Natural killer cell (primary cell): Measurements from ENCODE around the gene ST3GAL5. TPM values are rescaled to one million over a fixed set of nuclear protein-coding genes. Genes with fewer than 3 reads are reported as not detected.
"Not testable (repeated sequence)": the region's sequence is repeated elsewhere in the genome, so short reads cannot be mapped to it uniquely, and the experiment has no call there.

Experiments used
- ATAC-seq, 3 donors: fragments of 150-1000 bp in 2 of 3; fragments of 200-7000 bp in 1 of 3; cut with Tn5 transposase; 1 replicate in 1 of 3; 2 replicates in 2 of 3; pipeline ENCODE4 v1.10.0; 2021; ENCODE audit warnings: mild to moderate bottlenecking in 2 of 3, moderate library complexity in 2 of 3
- DNase-seq, 2 donors: peaks; one replicate each; pipeline versions ENCODE4 v3.0.0 to v3.0.0-alpha.2; 2013 to 2021; ENCODE audit warnings: mixed read lengths in 1 of 2
- H3K27ac ChIP-seq: one replicate; pipeline ENCODE4 v1.5.1; 2013; ENCODE audit warnings: mild to moderate bottlenecking, low read length
- H3K27me3 ChIP-seq: one replicate; pipeline ENCODE4 v1.6.1; 2013; ENCODE audit warnings: low read length; ENCODE audit not compliant: control insufficient read depth, insufficient read depth
- H3K36me3 ChIP-seq: one replicate; pipeline ENCODE4 v1.6.1; 2013; ENCODE audit warnings: low read length; ENCODE audit not compliant: control insufficient read depth, insufficient read depth
- H3K4me1 ChIP-seq: one replicate; pipeline ENCODE4 v1.6.1; 2013; ENCODE audit warnings: low read length; ENCODE audit not compliant: control insufficient read depth, insufficient read depth
- H3K4me3 ChIP-seq: one replicate; pipeline ENCODE4 v1.5.1; 2013; ENCODE audit warnings: low read length
- H3K9me3 ChIP-seq: one replicate; pipeline ENCODE4 v1.6.1; 2013; ENCODE audit warnings: low read length; ENCODE audit not compliant: control insufficient read depth, insufficient read depth
- H3K27ac Mint-ChIP-seq, 2 donors: one replicate each; pipeline ENCODE4 v1.8.0; 2022; ENCODE audit warnings: mild to moderate bottlenecking in 2 of 2, mixed read lengths in 2 of 2, moderate library complexity in 1 of 2
- H3K27me3 Mint-ChIP-seq, 2 donors: one replicate each; pipeline ENCODE4 v1.8.0; 2022; ENCODE audit warnings: low read depth in 2 of 2, mixed read lengths in 2 of 2
- H3K36me3 Mint-ChIP-seq: one replicate; pipeline ENCODE4 v1.8.0; 2022; ENCODE audit warnings: mixed read lengths
- H3K4me1 Mint-ChIP-seq, 2 donors: one replicate each; pipeline ENCODE4 v1.8.0; 2022; ENCODE audit warnings: mixed read lengths in 2 of 2
- H3K4me3 Mint-ChIP-seq: one replicate; pipeline ENCODE4 v1.8.0; 2022; ENCODE audit warnings: mild to moderate bottlenecking, moderate library complexity, mixed read lengths
- H3K9me3 Mint-ChIP-seq, 2 donors: one replicate each; pipeline ENCODE4 v1.8.0; 2022; ENCODE audit warnings: mixed read lengths in 2 of 2
- WGBS: methylation state at CpG from one replicate; pipeline ENCODE4 v1.1.7; 2013; ENCODE audit warnings: missing lambda C conversion rate; ENCODE audit not compliant: insufficient coverage; 5-methylcytosine and 5-hydroxymethylcytosine counted together
- intact Hi-C: fragments of 100-400 bp; cut with micrococcal nuclease; formaldehyde crosslinking; loops from one replicate; pipeline ENCODE4 v1.14.2; 2022
- total RNA-seq, 4 donors: library from RNA; stranded (reverse); fragments of 120-200 nt in 1 of 4; gene quantifications; one replicate each; pipeline versions ENCODE4 v1.2.3 to v1.2.4, GENCODE V29; 2013 to 2022
- TF ChIP-seq, protein P1 (sequence below): fragments of 200-600 bp; IDR thresholded peaks from one replicate; pipeline ENCODE4 v1.8.0; 2022; ENCODE audit warnings: antibody characterized with exemption

Gene ST3GAL5
- total RNA-seq, 3 donors from 2014 or later (not counting 1 experiment from before 2014, with no cell fraction given) = 54.6 to 72.4 (median 66.1) TPM

DNA sequence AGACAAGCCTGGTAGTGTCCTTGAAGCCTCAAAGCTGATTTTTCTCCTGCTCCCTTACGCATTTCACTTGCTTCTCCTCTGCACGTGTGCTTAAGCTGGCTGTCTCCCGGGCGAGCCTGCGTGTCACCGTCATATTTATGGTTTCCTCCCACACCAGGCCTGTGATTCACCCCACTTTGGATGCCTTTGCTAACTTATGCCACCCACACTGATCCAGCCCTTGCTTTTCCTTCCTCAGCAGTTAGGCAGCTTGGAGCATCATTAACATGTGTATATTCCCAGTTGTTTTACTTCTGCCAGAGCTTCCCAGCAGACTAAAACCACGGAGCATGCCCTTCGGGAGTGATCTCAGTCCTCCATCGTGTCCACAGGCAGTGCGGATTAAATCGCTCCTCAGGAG lies 2.2 kb downstream of the ST3GAL5 start:
- H3K27ac ChIP-seq = peak overlapping the region; percentile 22
- TF ChIP-seq, protein P1, sequence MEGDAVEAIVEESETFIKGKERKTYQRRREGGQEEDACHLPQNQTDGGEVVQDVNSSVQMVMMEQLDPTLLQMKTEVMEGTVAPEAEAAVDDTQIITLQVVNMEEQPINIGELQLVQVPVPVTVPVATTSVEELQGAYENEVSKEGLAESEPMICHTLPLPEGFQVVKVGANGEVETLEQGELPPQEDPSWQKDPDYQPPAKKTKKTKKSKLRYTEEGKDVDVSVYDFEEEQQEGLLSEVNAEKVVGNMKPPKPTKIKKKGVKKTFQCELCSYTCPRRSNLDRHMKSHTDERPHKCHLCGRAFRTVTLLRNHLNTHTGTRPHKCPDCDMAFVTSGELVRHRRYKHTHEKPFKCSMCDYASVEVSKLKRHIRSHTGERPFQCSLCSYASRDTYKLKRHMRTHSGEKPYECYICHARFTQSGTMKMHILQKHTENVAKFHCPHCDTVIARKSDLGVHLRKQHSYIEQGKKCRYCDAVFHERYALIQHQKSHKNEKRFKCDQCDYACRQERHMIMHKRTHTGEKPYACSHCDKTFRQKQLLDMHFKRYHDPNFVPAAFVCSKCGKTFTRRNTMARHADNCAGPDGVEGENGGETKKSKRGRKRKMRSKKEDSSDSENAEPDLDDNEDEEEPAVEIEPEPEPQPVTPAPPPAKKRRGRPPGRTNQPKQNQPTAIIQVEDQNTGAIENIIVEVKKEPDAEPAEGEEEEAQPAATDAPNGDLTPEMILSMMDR = no peak
- Mint-ChIP-seq H3K9me3 (no peaks in the 10 kb centered on the region), H3K36me3 (peaks cover under 1% of the 10 kb centered on the region), H3K4me3 (peak overlapping the region; percentile 78), H3K4me1 (peaks cover 67 to 68% of the 10 kb centered on the region in 2 donors), H3K27ac (peak overlapping the region; percentile 69 to 84), H3K27me3 (no peaks in the 10 kb centered on the region)
- H3K9me3 ChIP-seq = peaks cover 4% of the 10 kb centered on the region
- intact Hi-C loops = loop anchor here (2.0 to 10.0 kb wide), 3 partner anchors 194 to 308 kb away; partner anchors contain the start of genes GNLY, IMMT, MRPL35 and POLR1A
- H3K4me3 ChIP-seq = no peak overlapping the region
- peaks cover 51% of the 10 kb centered on the region for H3K4me1 ChIP-seq
- no peaks in the 10 kb centered on the region for H3K27me3 ChIP-seq
- no peaks in the 10 kb centered on the region for H3K36me3 ChIP-seq
- 39% methylated on average over 11 of the region's 11 CpGs for WGBS
- peak in 1 of 3 donors; percentile 33 for ATAC-seq
- DNase-seq = peak; percentile 34 to 61

- H3K4me1 ChIP-seq = peaks cover 50% of the 10 kb centered on the region
- ATAC-seq (no peak), DNase-seq (no peak)
- H3K27me3 ChIP-seq = no peaks in the 10 kb centered on the region
- intact Hi-C loops = loop anchor here (2.0 to 10.0 kb wide), 3 partner anchors 194 to 309 kb away; partner anchors contain the start of genes GNLY, IMMT, MRPL35 and POLR1A
- 86% methylated on average over 7 of the region's 8 CpGs for WGBS
- peak overlapping the region; percentile 78 for H3K4me3 Mint-ChIP-seq
- no peak overlapping the region for H3K4me3 ChIP-seq
- peaks cover under 1 to 4% of the 10 kb centered on the region in 2 donors for H3K9me3 Mint-ChIP-seq
- TF ChIP-seq, protein P1 = no peak
- peaks cover 5% of the 10 kb centered on the region for H3K36me3 Mint-ChIP-seq
- no peaks in the 10 kb centered on the region for H3K27me3 Mint-ChIP-seq
- no peaks in the 10 kb centered on the region for H3K36me3 ChIP-seq
- H3K9me3 ChIP-seq = peaks cover 4% of the 10 kb centered on the region
- H3K4me1 Mint-ChIP-seq = peaks cover 72% of the 10 kb centered on the region in 2 donors
- peak overlapping the region; percentile 14 for H3K27ac ChIP-seq
- peak overlapping the region; percentile 69 to 84 for H3K27ac Mint-ChIP-seq
Measured at GRCh38 chr2:85886141-85886540, 2.6 kb downstream of the ST3GAL5 start.

DNA sequence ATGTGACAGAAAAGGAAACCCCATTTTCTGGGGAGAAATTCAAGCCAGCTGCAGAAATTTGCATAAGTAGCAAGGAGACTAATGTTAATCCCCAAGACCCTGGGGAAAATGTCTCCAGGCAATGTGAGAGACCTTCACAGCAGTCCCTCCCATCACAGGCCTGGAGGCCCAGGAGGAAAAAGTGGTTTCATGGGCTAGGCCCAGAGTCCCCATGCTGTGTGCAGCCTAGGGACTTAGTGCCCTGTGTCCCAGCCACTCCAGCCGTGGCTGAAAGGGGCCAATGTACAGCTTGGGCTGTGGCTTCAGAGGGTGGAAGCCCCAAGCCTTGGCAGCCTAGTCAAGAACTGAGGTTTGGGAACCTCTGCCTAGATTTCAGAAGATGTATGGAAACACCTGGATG lies 7.0 kb downstream of the ST3GAL5 start:
- not testable (repeated sequence) for H3K36me3 ChIP-seq, H3K27me3 Mint-ChIP-seq, H3K27me3 ChIP-seq, H3K9me3 ChIP-seq, H3K4me3 ChIP-seq, H3K9me3 Mint-ChIP-seq, ATAC-seq, H3K4me3 Mint-ChIP-seq, H3K27ac ChIP-seq, DNase-seq
- peaks cover 37% of the 10 kb centered on the region for H3K4me1 ChIP-seq
- 93% methylated on average over 1 of the region's 1 CpG for WGBS
- Mint-ChIP-seq H3K36me3 (peaks cover 11% of the 10 kb centered on the region), H3K4me1 (peaks cover 80 to 85% of the 10 kb centered on the region in 2 donors), H3K27ac (peak overlapping the region; percentile 84 to 88)
- intact Hi-C loops = loop anchor here (10.0 kb wide), 1 partner anchor 313 kb away; the partner anchor contains the start of genes IMMT and MRPL35

DNA sequence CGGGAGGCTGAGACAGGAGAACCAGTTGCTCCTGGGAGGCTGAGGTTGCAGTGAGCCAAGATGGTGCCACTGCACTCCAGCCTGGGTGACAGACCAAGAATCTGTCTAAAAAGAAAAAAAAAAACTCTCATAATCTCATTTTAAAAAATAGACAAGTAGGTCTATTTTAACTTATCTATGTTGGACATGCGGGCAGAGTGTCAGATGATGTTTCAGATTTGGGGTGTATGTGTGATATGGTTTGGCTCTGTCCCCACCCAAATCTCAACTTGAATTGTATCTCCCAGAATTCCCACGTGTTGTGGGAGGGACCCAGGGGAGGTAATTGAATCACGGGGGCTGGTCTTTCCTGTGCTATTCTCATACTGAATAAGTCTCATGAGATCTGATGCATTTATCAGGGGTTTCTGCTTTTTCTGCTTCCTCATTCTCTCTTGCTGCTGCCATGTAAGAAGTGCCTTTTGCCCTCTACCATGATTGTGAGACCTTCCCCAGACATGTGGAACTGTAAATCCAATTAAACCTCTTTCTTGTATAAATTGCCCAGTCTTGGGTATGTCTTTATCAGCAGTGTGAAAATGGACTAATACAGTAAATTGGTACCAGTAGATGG lies 8.0 kb downstream of the ST3GAL5 start:
- not testable (repeated sequence) for H3K4me3 ChIP-seq, H3K27me3 ChIP-seq, H3K27me3 Mint-ChIP-seq, H3K27ac ChIP-seq, DNase-seq, H3K9me3 ChIP-seq, H3K9me3 Mint-ChIP-seq, H3K36me3 ChIP-seq
- Mint-ChIP-seq H3K27ac (peak overlapping the region; percentile 84 to 88), H3K36me3 (peaks cover 11% of the 10 kb centered on the region), H3K4me3 (peak overlapping the region; percentile 41), H3K4me1 (peaks cover 75 to 81% of the 10 kb centered on the region in 2 donors)
- peak in 2 of 3 donors; percentile 50 to 66 for ATAC-seq
- peaks cover 37% of the 10 kb centered on the region for H3K4me1 ChIP-seq
- 32% methylated on average over 2 of the region's 4 CpGs for WGBS
- intact Hi-C loops = loop anchor here (10.0 kb wide), 1 partner anchor 314 kb away; the partner anchor contains the start of genes IMMT and MRPL35
